ENCODE measurements around the gene ANAPC13. TPM values are rescaled to one million over a fixed set of nuclear protein-coding genes. Genes with fewer than 3 reads are reported as not detected.

ANAPC13 gene, protein sequence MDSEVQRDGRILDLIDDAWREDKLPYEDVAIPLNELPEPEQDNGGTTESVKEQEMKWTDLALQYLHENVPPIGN
- 54.1 TPM for polyA plus RNA-seq (2013, experiment 1 of 2)
- 56.0 TPM for polyA plus RNA-seq (2013, experiment 2 of 2)

DNA sequence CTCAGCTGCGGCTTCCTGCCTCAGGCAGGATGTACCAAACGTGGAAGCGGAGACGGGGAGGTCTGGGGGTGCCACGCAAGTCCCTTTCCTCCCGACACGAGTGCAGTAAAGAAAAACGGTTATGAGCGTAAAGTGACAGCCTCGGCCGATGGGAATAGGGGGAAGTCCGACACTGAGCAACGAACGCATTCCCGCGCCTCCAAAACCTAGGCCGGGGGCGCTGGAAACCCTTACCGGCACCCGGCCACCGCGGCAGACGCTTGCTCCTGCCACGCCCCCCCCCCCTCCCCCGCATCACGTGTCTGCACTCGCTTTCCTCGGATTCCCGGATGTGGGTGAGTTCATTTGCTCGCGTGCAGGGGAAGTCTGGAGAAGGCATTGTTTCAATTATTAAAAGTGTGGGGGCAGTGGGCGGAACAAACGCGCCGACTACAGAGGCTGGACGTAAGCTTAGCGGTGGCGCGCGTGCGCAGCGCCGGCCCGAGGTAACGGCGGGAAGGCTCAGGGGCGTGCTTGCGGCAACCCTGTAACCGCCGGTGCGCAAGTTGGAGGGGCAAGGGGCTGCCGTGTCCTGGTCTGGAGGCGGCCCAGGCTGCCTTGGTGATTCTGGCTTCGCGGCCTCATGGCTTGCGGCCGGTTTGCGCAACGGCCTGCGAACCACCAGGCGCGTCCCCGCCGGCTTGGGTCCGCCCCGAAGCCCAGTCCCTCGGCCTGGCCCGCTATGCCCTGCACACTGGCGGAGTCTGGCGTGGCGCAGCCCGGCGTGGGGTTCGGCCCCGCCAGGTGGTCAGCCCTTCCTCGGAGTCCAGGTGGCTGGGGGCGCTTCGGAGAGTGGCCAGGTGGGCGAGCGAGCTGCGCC is at the start of gene ANAPC13, which contains the start of gene CEP63:
TSS of gene ANAPC13 (minus strand) at position 268 of the 859 bp plus-strand sequence. CDS start 3,081 bp downstream, outside the sequence.
TSS of gene CEP63 (plus strand) at position 340 of the 859 bp plus-strand sequence. CDS start 9,264 bp downstream, outside the sequence.
- under 1% methylated on average over 81 of the region's 81 CpGs for WGBS
- H3K4ac ChIP-seq (ENCODE audit: low read depth in 1 of 2, low read length in 2 of 2), result peak within 1 kb of the TSS; percentile 90 to 97
- H2AK5ac ChIP-seq (ENCODE audit: low read length, severe bottlenecking), result peak within 1 kb of the TSS; percentile 91
- peak within 1 kb of the TSS; percentile 86 for H3K4me2 ChIP-seq (ENCODE audit: low read length, poor library complexity, severe bottlenecking)
- H3K27me3 ChIP-seq (ENCODE audit: control insufficient read depth in 1 of 2, insufficient read depth in 1 of 2, low read length in 2 of 2), result no peaks in the 10 kb centered on the region
- H2AFZ ChIP-seq (ENCODE audit: low read depth, low read length), result peak within 1 kb of the TSS; percentile 48
- H3K4me1 ChIP-seq (ENCODE audit: control insufficient read depth, insufficient read depth, low read depth, low read length), result no peaks in the 10 kb centered on the region
- DNase-seq, result peak; percentile 99
- peak within 1 kb of the TSS; percentile 89 for H4K8ac ChIP-seq (ENCODE audit: low read length)
- peak within 1 kb of the TSS; percentile 75 to 85 for H3K4me3 ChIP-seq (ENCODE audit: insufficient read depth in 1 of 2, low read depth in 1 of 2, low read length in 2 of 2)
- H3K18ac ChIP-seq (ENCODE audit: low read depth in 1 of 2, low read length in 2 of 2), result peak within 1 kb of the TSS; percentile 95 to 97
- H3K23ac ChIP-seq (ENCODE audit: low read length in 2 of 2), result peak within 1 kb of the TSS in 1 of 2 experiments; percentile 79
- peak within 1 kb of the TSS; percentile 28 to 86 for H2BK12ac ChIP-seq (ENCODE audit: low read length in 2 of 2)
- H3K14ac ChIP-seq (ENCODE audit: low read length in 2 of 2), result peak within 1 kb of the TSS; percentile 60 to 91
- H3K9me3 ChIP-seq (ENCODE audit: control insufficient read depth, low read length), result no peaks in the 10 kb centered on the region
- peak within 1 kb of the TSS; percentile 92 for H3K27ac ChIP-seq (ENCODE audit: low read length, poor library complexity, severe bottlenecking)
- peaks cover under 1 to 19% of the 10 kb centered on the region in 2 experiments for H3K36me3 ChIP-seq (ENCODE audit: control insufficient read depth in 1 of 2, insufficient read depth in 2 of 2, low read depth in 1 of 2, low read length in 2 of 2)
- peak within 1 kb of the TSS; percentile 94 for H2BK5ac ChIP-seq (ENCODE audit: low read depth, low read length, poor library complexity, severe bottlenecking)
- peak within 1 kb of the TSS; percentile 86 for H4K91ac ChIP-seq (ENCODE audit: low read length)
- peaks cover 6% of the 10 kb centered on the region for H3K79me1 ChIP-seq (replicated peaks; ENCODE audit: low read length, poor library complexity, severe bottlenecking)
- peak within 1 kb of the TSS; percentile 53 for H2BK15ac ChIP-seq (ENCODE audit: low read depth, poor library complexity, severe bottlenecking)
- H2BK120ac ChIP-seq (ENCODE audit: low read depth, low read length), result peak within 1 kb of the TSS; percentile 76
- H3K9ac ChIP-seq (ENCODE audit: low read length), result peak within 1 kb of the TSS; percentile 98

DNA sequence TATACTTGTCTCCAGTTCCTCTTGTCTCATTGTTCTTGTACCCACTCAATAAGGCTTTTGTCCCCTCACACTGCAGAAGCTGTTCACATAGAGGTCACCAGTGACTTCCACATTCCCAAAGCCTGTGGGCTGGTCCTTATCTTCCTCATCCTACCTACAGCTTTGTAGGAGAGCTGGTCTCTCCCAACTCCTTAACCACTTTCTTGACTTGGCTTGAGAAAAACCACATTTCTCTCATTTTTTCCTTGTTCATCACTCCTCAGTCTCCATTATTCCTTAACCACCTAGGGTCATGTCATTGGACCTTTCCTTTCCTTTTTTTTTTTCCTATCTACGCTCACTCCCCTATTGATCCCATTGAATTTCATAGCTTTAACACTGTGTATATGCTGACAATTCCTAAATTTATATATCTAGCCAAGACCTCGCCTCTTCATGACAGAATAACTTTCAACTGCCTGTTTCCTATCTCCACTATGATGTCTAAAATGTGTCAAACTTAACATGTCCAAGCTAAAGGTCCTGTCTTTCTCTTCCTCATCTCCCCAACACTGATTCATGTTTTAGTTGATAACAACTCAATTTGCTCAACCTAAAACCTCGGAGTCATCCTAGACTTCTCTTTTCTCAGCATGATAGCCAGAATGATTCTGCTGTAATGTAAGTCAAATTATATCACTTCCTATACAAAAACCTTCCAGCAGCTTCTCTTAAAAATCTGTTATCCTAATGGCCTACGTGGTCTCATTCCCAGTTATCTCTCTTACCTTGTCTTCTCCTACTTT is 49.6 kb upstream of the ANAPC13 start:
- Histone ChIP-seq H2BK15ac (ENCODE audit: low read depth, poor library complexity, severe bottlenecking) (no peak overlapping the region), H3K9ac (ENCODE audit: low read length) (no peak overlapping the region), H3K4ac (ENCODE audit: low read depth in 1 of 2, low read length in 2 of 2) (no peak overlapping the region), H3K9me3 (ENCODE audit: control insufficient read depth, low read length) (no peaks in the 10 kb centered on the region), H3K4me1 (ENCODE audit: control insufficient read depth, insufficient read depth, low read depth, low read length) (no peaks in the 10 kb centered on the region), H2AK5ac (ENCODE audit: low read length, severe bottlenecking) (no peak overlapping the region), H3K27ac (ENCODE audit: low read length, poor library complexity, severe bottlenecking) (no peak overlapping the region), H3K14ac (ENCODE audit: low read length in 2 of 2) (no peak overlapping the region), H4K8ac (ENCODE audit: low read length) (no peak overlapping the region), H2BK5ac (ENCODE audit: low read depth, low read length, poor library complexity, severe bottlenecking) (no peak overlapping the region), H3K79me1 (replicated peaks; ENCODE audit: low read length, poor library complexity, severe bottlenecking) (peaks cover 8% of the 10 kb centered on the region), H2BK120ac (ENCODE audit: low read depth, low read length) (no peak overlapping the region), H3K4me2 (ENCODE audit: low read length, poor library complexity, severe bottlenecking) (no peak overlapping the region), H2BK12ac (ENCODE audit: low read length in 2 of 2) (no peak overlapping the region), H4K91ac (ENCODE audit: low read length) (no peak overlapping the region), H3K18ac (ENCODE audit: low read depth in 1 of 2, low read length in 2 of 2) (no peak overlapping the region), H3K27me3 (ENCODE audit: control insufficient read depth in 1 of 2, insufficient read depth in 1 of 2, low read length in 2 of 2) (no peaks in the 10 kb centered on the region), H3K4me3 (ENCODE audit: insufficient read depth in 1 of 2, low read depth in 1 of 2, low read length in 2 of 2) (no peak overlapping the region), H2AFZ (ENCODE audit: low read depth, low read length) (no peak overlapping the region), H3K23ac (ENCODE audit: low read length in 2 of 2) (no peak overlapping the region), H3K36me3 (ENCODE audit: control insufficient read depth in 1 of 2, insufficient read depth in 2 of 2, low read depth in 1 of 2, low read length in 2 of 2) (peaks cover 5 to 34% of the 10 kb centered on the region in 2 experiments)
- DNase-seq, result no peak
- WGBS, result 97% methylated on average over 4 of the region's 4 CpGs

DNA sequence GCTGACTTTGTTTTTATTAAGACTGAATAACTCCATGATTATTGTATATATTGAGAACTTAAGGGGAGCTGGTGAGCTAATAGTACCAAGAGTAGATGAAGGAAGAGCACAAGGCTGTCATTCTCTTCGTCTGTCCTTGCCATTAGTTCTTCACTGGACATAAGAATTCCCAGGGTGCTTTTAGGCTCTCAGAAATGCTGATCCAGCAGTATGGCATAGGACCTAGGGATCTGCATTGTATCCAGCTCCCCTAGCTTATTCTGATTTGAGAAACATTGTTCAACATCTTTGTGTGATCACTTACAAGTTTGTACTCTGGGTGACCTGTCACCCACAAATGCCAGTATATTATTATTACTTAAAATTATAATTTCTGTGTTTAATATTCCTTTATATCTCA is 47.7 kb upstream of the ANAPC13 start:
- Histone ChIP-seq H2AFZ (ENCODE audit: low read depth, low read length) (no peak overlapping the region), H2BK15ac (ENCODE audit: low read depth, poor library complexity, severe bottlenecking) (no peak overlapping the region), H3K23ac (ENCODE audit: low read length in 2 of 2) (no peak overlapping the region), H3K79me1 (replicated peaks; ENCODE audit: low read length, poor library complexity, severe bottlenecking) (peaks cover 11% of the 10 kb centered on the region), H3K4me3 (ENCODE audit: insufficient read depth in 1 of 2, low read depth in 1 of 2, low read length in 2 of 2) (no peak overlapping the region), H2BK5ac (ENCODE audit: low read depth, low read length, poor library complexity, severe bottlenecking) (no peak overlapping the region), H2AK5ac (ENCODE audit: low read length, severe bottlenecking) (no peak overlapping the region), H4K91ac (ENCODE audit: low read length) (no peak overlapping the region), H3K27ac (ENCODE audit: low read length, poor library complexity, severe bottlenecking) (no peak overlapping the region), H3K4me2 (ENCODE audit: low read length, poor library complexity, severe bottlenecking) (no peak overlapping the region), H2BK120ac (ENCODE audit: low read depth, low read length) (no peak overlapping the region), H3K27me3 (ENCODE audit: control insufficient read depth in 1 of 2, insufficient read depth in 1 of 2, low read length in 2 of 2) (no peaks in the 10 kb centered on the region), H3K18ac (ENCODE audit: low read depth in 1 of 2, low read length in 2 of 2) (no peak overlapping the region), H3K4ac (ENCODE audit: low read depth in 1 of 2, low read length in 2 of 2) (no peak overlapping the region), H3K9ac (ENCODE audit: low read length) (no peak overlapping the region), H2BK12ac (ENCODE audit: low read length in 2 of 2) (no peak overlapping the region), H4K8ac (ENCODE audit: low read length) (no peak overlapping the region), H3K9me3 (ENCODE audit: control insufficient read depth, low read length) (no peaks in the 10 kb centered on the region), H3K36me3 (ENCODE audit: control insufficient read depth in 1 of 2, insufficient read depth in 2 of 2, low read depth in 1 of 2, low read length in 2 of 2) (peaks cover 5 to 27% of the 10 kb centered on the region in 2 experiments), H3K4me1 (ENCODE audit: control insufficient read depth, insufficient read depth, low read depth, low read length) (no peaks in the 10 kb centered on the region), H3K14ac (ENCODE audit: low read length in 2 of 2) (no peak overlapping the region)
- 80% methylated on average over 1 of the region's 1 CpG for WGBS
- no peak for DNase-seq
